GM12878 (cell line): ENCODE measurements around the gene RIMS3. TPM values are rescaled to one million over a fixed set of nuclear protein-coding genes. Genes with fewer than 3 reads are reported as not detected.

Experiments used
- ATAC-seq: fragments of 200-7000 bp; cut with Tn5 transposase; 3 replicates; pipeline ENCODE4 v1.9.1; 2020; ENCODE audit warnings: mild to moderate bottlenecking, moderate library complexity
- BruUV-seq: library from RNA; stranded (reverse); fragments of 400-500 nt; replicated peaks from 2 replicates; lab custom pipeline; 2021; lab: Mats Ljungman, UMichigan
- CTCF ChIA-PET: fragments of 300-600 bp; sonication (Branson Sonifier 250); formaldehyde crosslinking; extraction: SDS; loops from one replicate; lab custom pipeline; 2021; ENCODE audit warnings: inconsistent platforms; lab: Yijun Ruan, JAX
- POLR2A ChIA-PET: fragments of 350-600 bp; formaldehyde crosslinking; extraction: SDS; loops from one replicate; lab custom pipeline; 2021; ENCODE audit warnings: inconsistent platforms; lab: Charles Lee
- RAD21 ChIA-PET: fragments of 300-600 bp; sonication (Branson Sonifier 250); formaldehyde crosslinking; loops from one replicate; lab custom pipeline; 2023; ENCODE audit warnings: antibody characterized with exemption; ENCODE audit not compliant: unreplicated experiment; lab: Charles Lee
- SMC1A ChIA-PET: fragments of 300-600 bp; sonication (Branson Sonifier 250); formaldehyde crosslinking; loops from one replicate; lab custom pipeline; 2023; ENCODE audit not compliant: unreplicated experiment, uncharacterized antibody; lab: Charles Lee
- DNase-seq: peaks from one replicate; pipeline ENCODE4 v3.0.0-alpha.2; 2011; ENCODE audit warnings: low read depth, low spot score
- FAIRE-seq: peaks from 3 replicates; lab custom pipeline; 2011; peaks lifted over from hg19 to GRCh38; lab: Jason Lieb, UNC
- H2AFZ ChIP-seq: 2 replicates; pipeline ENCODE4 v1.6.0; 2011; ENCODE audit warnings: low read depth, low read length, control low read depth; ENCODE audit not compliant: control insufficient read depth
- H3K27ac ChIP-seq: 2 replicates; pipeline ENCODE4 v1.5.1; 2011; ENCODE audit warnings: control low read depth; ENCODE audit not compliant: control insufficient read depth, insufficient read depth
- H3K27me3 ChIP-seq, 2 experiments: replicated peaks in 1 of 2; 2 replicates each; pipeline versions ENCODE4 v1.6.0 to v1.6.1; 2011; ENCODE audit warnings: low read length in 1 of 2; ENCODE audit not compliant: control insufficient read depth in 2 of 2, insufficient read depth in 2 of 2
- H3K36me3 ChIP-seq, 2 experiments: 2 replicates each; pipeline ENCODE4 v1.5.1; 2011; ENCODE audit warnings: low read length in 1 of 2; ENCODE audit not compliant: control insufficient read depth in 2 of 2, insufficient read depth in 2 of 2
- H3K4me1 ChIP-seq: 2 replicates; pipeline ENCODE4 v1.6.1; 2011; ENCODE audit warnings: mild to moderate bottlenecking, low read length, moderate library complexity, mixed read lengths; ENCODE audit not compliant: control insufficient read depth, insufficient read depth
- H3K4me2 ChIP-seq: 2 replicates; pipeline ENCODE4 v1.6.0; 2011; ENCODE audit warnings: control low read depth; ENCODE audit not compliant: control insufficient read depth, insufficient read depth
- H3K4me3 ChIP-seq: fragments of 200-600 bp; sonication (generic); 2 replicates; pipeline ENCODE4 v1.5.1; 2016
- H3K79me2 ChIP-seq: 2 replicates; pipeline ENCODE4 v1.6.0; 2011; ENCODE audit warnings: low read length; ENCODE audit not compliant: control insufficient read depth, insufficient read depth
- H3K9ac ChIP-seq: 2 replicates; pipeline ENCODE4 v1.8.0; 2011; ENCODE audit warnings: low read length, control low read depth, mixed read lengths; ENCODE audit not compliant: control insufficient read depth, insufficient read depth
- H3K9me3 ChIP-seq: replicated peaks from 3 replicates; pipeline ENCODE4 v1.5.1; 2011; ENCODE audit warnings: mild to moderate bottlenecking, low read length; ENCODE audit not compliant: control insufficient read depth, insufficient read depth
- H4K20me1 ChIP-seq: 2 replicates; pipeline ENCODE4 v1.6.0; 2011; ENCODE audit not compliant: control insufficient read depth, insufficient read depth
- NR2C1 ChIP-seq: fragments of 450-650 bp; IDR thresholded peaks from 2 replicates; pipeline ENCODE4 v1.6.1; 2017; ENCODE audit warnings: antibody characterized with exemption, mild to moderate bottlenecking, moderate library complexity
- PML ChIP-seq: IDR thresholded peaks from 2 replicates; pipeline ENCODE4 v1.6.1; 2012; ENCODE audit warnings: low read length, inconsistent platforms
- RAD51 ChIP-seq: fragments of 450-650 bp; IDR thresholded peaks from 2 replicates; pipeline ENCODE4 v1.6.1; 2016; ENCODE audit warnings: moderate library complexity, mild to moderate bottlenecking, inconsistent platforms
- ZZZ3 ChIP-seq: IDR thresholded peaks from 2 replicates; pipeline ENCODE4 v1.6.1; 2011; ENCODE audit warnings: low read depth; ENCODE audit not compliant: control insufficient read depth, insufficient read length
- WGBS: methylation state at CpG from one replicate; pipeline ENCODE4 v1.1.6; 2016; ENCODE audit warnings: low lambda C conversion rate; ENCODE audit not compliant: insufficient replicate concordance, insufficient coverage; ENCODE audit errors: missing lambda C conversion rate; 5-methylcytosine and 5-hydroxymethylcytosine counted together
- in situ Hi-C: fragments of 300-500 bp; cut with MboI; formaldehyde crosslinking; loops from 9 replicates; pipeline ENCODE4 v1.14.3; 2018; ENCODE audit warnings: mixed read lengths
- intact Hi-C: fragments of 100-400 bp; cut with micrococcal nuclease; formaldehyde crosslinking; loops from one replicate; pipeline ENCODE4 v1.14.2; 2022; ENCODE audit not compliant: unreplicated experiment
- polyA plus RNA-seq, 11 experiments: library from polyadenylated mRNA; depleted of rRNA in 4 of 11; unstranded in 6 of 11; stranded (reverse) in 5 of 11; fragments of >200 nt; fragmentation: Nextera tagmentation in 4 of 11; fragmentation: Illumina TruSeq in 1 of 11; extraction: Ambion mirVana in 4 of 11; extraction: Trizol in 1 of 11; gene quantifications; 1 replicate in 1 of 11; 2 replicates in 10 of 11; pipeline versions ENCODE4 v1.2.1 to v1.2.3, GENCODE V29; 2011 to 2016; ENCODE audit warnings: inconsistent platforms in 2 of 11, missing spikeins in 2 of 11, low read depth in 1 of 11
- total RNA-seq, 4 experiments: library from RNA; depleted of rRNA in 3 of 4; stranded (reverse); fragments of >200 nt in 3 of 4; fragmentation: Illumina TruSeq in 1 of 4; extraction: Trizol in 1 of 4; gene quantifications; 2 replicates each; pipeline versions ENCODE4 v1.2.1 to v1.2.3, GENCODE V29; 2013 to 2021
- TF ChIP-seq, protein P1 (sequence below): IDR thresholded peaks from 2 replicates; pipeline ENCODE4 v1.6.1; 2011; ENCODE audit warnings: borderline replicate concordance, low read depth, mild to moderate bottlenecking, moderate library complexity, mixed read lengths, low read length; ENCODE audit not compliant: insufficient read depth; ENCODE audit errors: extremely low read length

The RIMS3 gene
- total and polyA plus RNA-seq, 10 of the 15 experiments (the other 5 are each of a cell fraction or from before 2014, with no cell fraction given): 0.02 to 4.7 (median 0.39) TPM

DNA sequence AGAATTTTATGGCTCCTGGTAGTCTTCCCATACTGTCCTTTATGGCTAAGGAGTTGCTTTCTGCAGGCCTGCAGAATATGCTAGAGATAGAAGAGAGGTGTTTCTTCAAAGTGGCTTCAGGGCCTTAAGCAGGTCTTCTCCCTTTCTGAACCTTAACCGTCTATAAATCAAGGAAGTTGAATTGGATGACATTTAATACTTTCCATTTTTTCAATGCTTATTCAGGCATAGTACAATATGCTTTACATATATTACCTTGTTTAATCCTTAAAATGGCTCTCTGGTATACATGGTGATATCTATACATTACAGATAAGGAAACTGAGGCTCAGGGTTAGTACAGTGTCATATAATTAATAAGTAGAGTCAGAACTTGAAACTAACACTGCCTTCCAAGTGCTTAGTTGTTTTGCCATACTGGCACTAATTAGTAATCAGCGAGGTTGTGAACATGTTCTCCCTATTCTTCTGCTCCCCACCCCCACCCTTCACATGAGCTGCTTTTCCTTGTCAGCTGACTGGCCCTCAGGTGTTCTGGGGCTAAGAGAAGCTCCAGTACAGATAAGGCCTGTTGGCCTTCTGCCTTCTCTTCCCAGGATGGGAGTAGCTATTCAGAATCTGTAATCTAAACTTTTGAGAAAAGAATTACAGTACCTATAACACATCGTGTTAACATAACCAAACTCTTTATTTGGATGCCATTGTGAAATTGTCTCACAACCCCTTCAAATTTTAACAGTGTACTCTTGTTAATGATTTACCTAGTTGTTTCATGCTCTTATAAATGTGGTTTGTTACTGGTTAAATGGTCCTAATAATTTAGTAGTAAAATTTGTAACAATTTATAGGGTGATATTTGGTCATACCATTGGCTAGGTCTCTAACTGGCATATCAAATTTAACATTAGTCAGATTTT lies 39.6 kb upstream of the RIMS3 start:
- ATAC-seq (no peak), DNase-seq (no peak), FAIRE-seq (no peak)
- Histone ChIP-seq H3K36me3 (no peaks in the 10 kb centered on the region; a peak in 1 of 4 replicates), H4K20me1 (no peaks in the 10 kb centered on the region), H3K4me1 (peaks cover 32% of the 10 kb centered on the region), H3K4me2 (no peak overlapping the region), H3K79me2 (peaks cover 92% of the 10 kb centered on the region), H3K9me3 (no peaks in the 10 kb centered on the region; the same call in 2 of the 3 replicates), H3K4me3 (no peak overlapping the region), H2AFZ (no peak overlapping the region), H3K27ac (no peak overlapping the region), H3K9ac (no peak overlapping the region), H3K27me3 (no peaks in the 10 kb centered on the region)
- BruUV-seq: no TSS peak
- WGBS: 76% methylated on average over 3 of the region's 3 CpGs
- TF ChIP-seq NR2C1 (no peak), ZZZ3 (no peak), RAD51 (peak; percentile 56), PML (no peak)
- TF ChIP-seq, protein P1, sequence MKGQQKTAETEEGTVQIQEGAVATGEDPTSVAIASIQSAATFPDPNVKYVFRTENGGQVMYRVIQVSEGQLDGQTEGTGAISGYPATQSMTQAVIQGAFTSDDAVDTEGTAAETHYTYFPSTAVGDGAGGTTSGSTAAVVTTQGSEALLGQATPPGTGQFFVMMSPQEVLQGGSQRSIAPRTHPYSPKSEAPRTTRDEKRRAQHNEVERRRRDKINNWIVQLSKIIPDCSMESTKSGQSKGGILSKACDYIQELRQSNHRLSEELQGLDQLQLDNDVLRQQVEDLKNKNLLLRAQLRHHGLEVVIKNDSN: no peak
- in situ Hi-C loops: no loop called here
- RAD21 ChIA-PET: interaction anchor here (7.3 kb wide), 1 partner anchor 14 kb away, joined by 67 read pairs; the partner anchor contains the start of gene NFYC
- CTCF ChIA-PET: interaction anchor here (0.9 to 7.9 kb wide), 3 partner anchors 13 to 68 kb away, joined by 3 to 51 read pairs (median 4); partner anchors contain the start of gene NFYC
- SMC1A ChIA-PET: interaction anchor here (1.0 to 7.3 kb wide), 7 partner anchors 9 to 69 kb away, joined by 3 to 108 read pairs (median 8); partner anchors contain the start of gene NFYC
- intact Hi-C loops: no loop called here
- POLR2A ChIA-PET: interaction anchor here (12.7 kb wide), 1 partner anchor 11 kb away, joined by 244 read pairs; the partner anchor contains the start of gene NFYC
